ENCODE measurements around the gene GLYAT.

GLYAT gene

GRCh38 chr11:58676563-58677135 is 55.1 kb downstream of the GLYAT start:
- no peak for DNase-seq (ENCODE audit: low read depth)

- DNase-seq (ENCODE audit: low read depth): peak; percentile 29
Observed at GRCh38 chr11:58675334-58676155, 56.2 kb downstream of the GLYAT start.

- DNase-seq (ENCODE audit: low read depth): no peak
Observed at GRCh38 chr11:58674609-58675008, 57.1 kb downstream of the GLYAT start.

GRCh38 chr11:58671983-58672633 is 59.6 kb downstream of the GLYAT start:
- no peak for DNase-seq (ENCODE audit: low read depth)

GRCh38 chr11:58659910-58660570 is 71.7 kb downstream of the GLYAT start:
- no peak for DNase-seq (ENCODE audit: low read depth)

GRCh38 chr11:58659404-58659803 is 72.3 kb downstream of the GLYAT start:
- DNase-seq (ENCODE audit: low read depth): no peak
